IgD-negative memory B cell (primary cell): ENCODE data around the gene LNX1. TPM values are rescaled to one million over a fixed set of nuclear protein-coding genes. Genes with fewer than 3 reads are reported as not detected.
"Not testable (repeated sequence)": the region's sequence is repeated elsewhere in the genome, so short reads cannot be mapped to it uniquely, and the experiment has no call there.

Experiments used
- H3K27ac Mint-ChIP-seq, 3 donors: one replicate each; pipeline ENCODE4 v1.8.0; 2020 to 2022; ENCODE audit warnings: mild to moderate bottlenecking in 3 of 3, mixed read lengths in 3 of 3, moderate library complexity in 1 of 3
- H3K27me3 Mint-ChIP-seq: one replicate; pipeline ENCODE4 v1.8.0; 2021; ENCODE audit warnings: mixed read lengths
- H3K36me3 Mint-ChIP-seq: one replicate; pipeline ENCODE4 v1.8.0; 2020; ENCODE audit warnings: mild to moderate bottlenecking, mixed read lengths
- H3K4me1 Mint-ChIP-seq, 3 donors: one replicate each; pipeline ENCODE4 v1.8.0; 2020 to 2022; ENCODE audit warnings: mixed read lengths in 3 of 3, mild to moderate bottlenecking in 1 of 3
- H3K4me3 Mint-ChIP-seq, 4 donors: one replicate each; pipeline ENCODE4 v1.8.0; 2020 to 2022; ENCODE audit warnings: mild to moderate bottlenecking in 4 of 4, mixed read lengths in 4 of 4, moderate library complexity in 3 of 4
- H3K9me3 Mint-ChIP-seq, 3 donors: one replicate each; pipeline ENCODE4 v1.8.0; 2020 to 2021; ENCODE audit warnings: mixed read lengths in 3 of 3, mild to moderate bottlenecking in 1 of 3
- polyA plus RNA-seq: library from polyadenylated mRNA; unstranded; fragments of 300-500 nt; fragmentation: Illumina TruSeq; gene quantifications from one replicate; pipeline ENCODE4 v1.2.3, GENCODE V29; 2021

LNX1 gene
- polyA plus RNA-seq, 1 donor from 2014 or later, result 0.53 TPM

GRCh38 chr4:53432528-53433424 is 158.5 kb downstream of the LNX1 start:
- peaks cover 5% of the 10 kb centered on the region for H3K36me3 Mint-ChIP-seq
- no peak overlapping the region for H3K4me3 Mint-ChIP-seq
- no peaks in the 10 kb centered on the region for H3K9me3 Mint-ChIP-seq
- peaks cover 3 to 8% (median 4%) of the 10 kb centered on the region in 3 donors for H3K4me1 Mint-ChIP-seq
- no peaks in the 10 kb centered on the region for H3K27me3 Mint-ChIP-seq
- H3K27ac Mint-ChIP-seq, result no peak overlapping the region

- no peak overlapping the region for H3K27ac Mint-ChIP-seq
- no peaks in the 10 kb centered on the region for H3K27me3 Mint-ChIP-seq
- H3K36me3 Mint-ChIP-seq, result peaks cover 2% of the 10 kb centered on the region
- H3K4me1 Mint-ChIP-seq, result peaks cover 2 to 6% (median 3%) of the 10 kb centered on the region in 3 donors
- no peaks in the 10 kb centered on the region for H3K9me3 Mint-ChIP-seq
- no peak overlapping the region for H3K4me3 Mint-ChIP-seq
Measured at GRCh38 chr4:53431052-53431451, 160.2 kb downstream of the LNX1 start.

- H3K27me3 Mint-ChIP-seq, result no peaks in the 10 kb centered on the region
- H3K36me3 Mint-ChIP-seq, result peaks cover 2% of the 10 kb centered on the region
- H3K9me3 Mint-ChIP-seq, result no peaks in the 10 kb centered on the region
- H3K27ac Mint-ChIP-seq, result no peak overlapping the region
- H3K4me1 Mint-ChIP-seq, result peaks cover 0 to 10% (median 6%) of the 10 kb centered on the region in 3 donors
- H3K4me3 Mint-ChIP-seq, result no peak overlapping the region
Measured at GRCh38 chr4:53427366-53427765, 163.9 kb downstream of the LNX1 start.

- H3K27ac Mint-ChIP-seq, result peak overlapping the region in 2 of 3 donors; percentile 53 to 59
- H3K4me3 Mint-ChIP-seq, result no peak overlapping the region
- H3K36me3 Mint-ChIP-seq, result peaks cover 3% of the 10 kb centered on the region
- no peaks in the 10 kb centered on the region for H3K27me3 Mint-ChIP-seq
- H3K9me3 Mint-ChIP-seq, result no peaks in the 10 kb centered on the region
- H3K4me1 Mint-ChIP-seq, result peaks cover 0 to 10% (median 1%) of the 10 kb centered on the region in 3 donors
Measured at GRCh38 chr4:53424280-53424679, 167.0 kb downstream of the LNX1 start.

GRCh38 chr4:53422367-53422766 is 168.9 kb downstream of the LNX1 start:
- Mint-ChIP-seq H3K36me3 (peaks cover 6% of the 10 kb centered on the region), H3K27me3 (no peaks in the 10 kb centered on the region), H3K27ac (no peak overlapping the region), H3K9me3 (no peaks in the 10 kb centered on the region), H3K4me1 (peaks cover 0 to 13% (median 1%) of the 10 kb centered on the region in 3 donors), H3K4me3 (no peak overlapping the region)

GRCh38 chr4:53421791-53422190 is 169.5 kb downstream of the LNX1 start:
- no peak overlapping the region for H3K27ac Mint-ChIP-seq
- H3K36me3 Mint-ChIP-seq, result peaks cover 6% of the 10 kb centered on the region
- H3K4me3 Mint-ChIP-seq, result no peak overlapping the region

GRCh38 chr4:53419208-53419607 is 172.1 kb downstream of the LNX1 start:
- H3K4me3 Mint-ChIP-seq, result no peak overlapping the region
- H3K4me1 Mint-ChIP-seq, result peaks cover 0 to 8% (median 1%) of the 10 kb centered on the region in 3 donors
- H3K27me3 Mint-ChIP-seq, result no peaks in the 10 kb centered on the region
- no peak overlapping the region for H3K27ac Mint-ChIP-seq
- H3K9me3 Mint-ChIP-seq, result no peaks in the 10 kb centered on the region
- H3K36me3 Mint-ChIP-seq, result peaks cover 6% of the 10 kb centered on the region

More at GRCh38 chr4:53421791-53422190, 169.5 kb downstream of the LNX1 start:
- peaks cover 0 to 13% (median 1%) of the 10 kb centered on the region in 3 donors for H3K4me1 Mint-ChIP-seq
- no peaks in the 10 kb centered on the region for H3K9me3 Mint-ChIP-seq
- no peaks in the 10 kb centered on the region for H3K27me3 Mint-ChIP-seq

- not testable (repeated sequence) for H3K27me3 Mint-ChIP-seq, H3K27ac Mint-ChIP-seq, H3K9me3 Mint-ChIP-seq, H3K4me3 Mint-ChIP-seq
- Mint-ChIP-seq H3K36me3 (peaks cover 16% of the 10 kb centered on the region), H3K4me1 (peaks cover 16 to 28% (median 18%) of the 10 kb centered on the region in 3 donors)
Measured at GRCh38 chr4:53409479-53409878, 181.8 kb downstream of the LNX1 start.

Other genes with a start within 250 kb of the LNX1 start
- gene SCFD2, start 225.4 kb downstream of the LNX1 start, polyA plus RNA-seq, result 17.2 TPM
- 63.4 TPM for gene FIP1L1, start 213.8 kb downstream of the LNX1 start, polyA plus RNA-seq